DND-41 (cell line): ENCODE results near the gene BACH1.

Experiments
- EZH2 ChIP-seq: IDR thresholded peaks from 3 replicates; pipeline ENCODE4 v1.6.1; 2012; ENCODE audit warnings: borderline replicate concordance, low read depth, mild to moderate bottlenecking, moderate library complexity, low read length, inconsistent platforms; ENCODE audit not compliant: severe bottlenecking
- TF ChIP-seq, protein P1 (sequence below): IDR thresholded peaks from 2 replicates; pipeline ENCODE4 v1.5.1; 2012; ENCODE audit warnings: borderline replicate concordance, low read length, moderate library complexity, mild to moderate bottlenecking; ENCODE audit not compliant: poor library complexity, severe bottlenecking; ENCODE audit errors: extremely low read depth

DNA sequence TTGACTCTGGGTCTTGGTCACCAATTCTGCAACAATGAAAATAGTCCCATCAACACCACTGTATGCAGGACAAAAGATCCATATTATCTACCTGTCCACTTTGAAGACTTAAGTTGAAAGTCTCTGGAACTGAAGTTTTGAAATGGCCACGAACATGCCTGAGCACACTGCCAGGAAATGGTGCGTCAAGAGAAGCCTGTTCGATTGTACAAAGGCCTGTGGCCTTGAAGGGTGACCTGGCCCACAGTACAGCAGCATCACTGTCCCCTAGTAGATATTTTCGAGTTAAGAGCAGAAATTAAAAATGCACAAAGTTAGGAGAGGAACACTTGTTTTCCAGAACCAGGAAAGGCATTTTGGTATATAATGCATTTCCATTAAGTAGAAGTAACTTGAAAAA lies 78.5 kb downstream of the BACH1 start:
- TF ChIP-seq, protein P1, sequence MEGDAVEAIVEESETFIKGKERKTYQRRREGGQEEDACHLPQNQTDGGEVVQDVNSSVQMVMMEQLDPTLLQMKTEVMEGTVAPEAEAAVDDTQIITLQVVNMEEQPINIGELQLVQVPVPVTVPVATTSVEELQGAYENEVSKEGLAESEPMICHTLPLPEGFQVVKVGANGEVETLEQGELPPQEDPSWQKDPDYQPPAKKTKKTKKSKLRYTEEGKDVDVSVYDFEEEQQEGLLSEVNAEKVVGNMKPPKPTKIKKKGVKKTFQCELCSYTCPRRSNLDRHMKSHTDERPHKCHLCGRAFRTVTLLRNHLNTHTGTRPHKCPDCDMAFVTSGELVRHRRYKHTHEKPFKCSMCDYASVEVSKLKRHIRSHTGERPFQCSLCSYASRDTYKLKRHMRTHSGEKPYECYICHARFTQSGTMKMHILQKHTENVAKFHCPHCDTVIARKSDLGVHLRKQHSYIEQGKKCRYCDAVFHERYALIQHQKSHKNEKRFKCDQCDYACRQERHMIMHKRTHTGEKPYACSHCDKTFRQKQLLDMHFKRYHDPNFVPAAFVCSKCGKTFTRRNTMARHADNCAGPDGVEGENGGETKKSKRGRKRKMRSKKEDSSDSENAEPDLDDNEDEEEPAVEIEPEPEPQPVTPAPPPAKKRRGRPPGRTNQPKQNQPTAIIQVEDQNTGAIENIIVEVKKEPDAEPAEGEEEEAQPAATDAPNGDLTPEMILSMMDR = no peak
- TF ChIP-seq EZH2 = no peak
